A549 treated with CpdA at 1 μM for 4 hours (cell line): ENCODE results near the gene ZNF830. TPM values are rescaled to one million over a fixed set of nuclear protein-coding genes. Genes with fewer than 3 reads are reported as not detected.

Experiments used
- total RNA-seq: library from RNA; stranded (reverse); fragments of 200-300 nt; extraction: Qiagen RNA extraction; gene quantifications from 5 replicates; pipeline ENCODE4 v1.2.3, GENCODE V29; 2022; ENCODE audit warnings: low read depth

Gene ZNF830
- 14.4 to 19.1 TPM (median 14.9 TPM) in 5 replicates for total RNA-seq

DNA sequence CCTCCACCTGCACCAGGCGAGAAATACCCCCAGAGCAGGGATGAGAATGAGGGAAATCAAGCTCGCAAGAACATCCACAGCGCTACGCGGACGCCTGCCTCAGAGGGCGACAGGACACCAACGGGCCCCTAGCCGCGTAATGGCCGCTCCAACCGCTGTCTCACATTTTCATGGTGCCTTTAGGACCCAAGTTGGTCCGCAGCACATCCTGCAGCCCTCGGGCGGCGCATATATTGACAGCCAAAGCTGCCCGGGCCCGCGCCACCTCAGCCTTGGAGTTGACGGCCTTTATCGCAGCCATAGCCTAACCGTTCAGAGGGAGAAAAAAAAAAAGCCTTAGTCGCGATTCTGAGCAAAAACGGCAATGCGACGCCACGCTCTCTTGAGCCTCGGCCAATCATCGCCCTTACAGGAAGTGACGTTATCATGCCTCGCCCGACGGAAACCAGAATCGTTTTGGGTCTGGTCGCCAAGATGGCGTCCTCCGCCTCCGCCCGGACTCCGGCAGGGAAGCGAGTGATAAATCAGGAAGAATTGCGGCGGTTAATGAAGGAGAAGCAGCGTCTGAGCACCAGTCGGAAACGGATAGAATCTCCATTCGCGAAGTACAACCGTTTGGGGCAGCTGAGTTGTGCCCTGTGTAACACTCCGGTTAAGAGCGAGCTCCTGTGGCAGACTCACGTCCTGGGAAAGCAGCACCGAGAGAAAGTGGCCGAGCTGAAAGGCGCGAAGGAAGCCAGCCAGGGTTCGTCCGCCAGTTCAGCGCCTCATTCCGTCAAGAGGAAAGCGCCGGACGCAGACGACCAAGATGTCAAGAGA is at the start of gene ZNF830, which contains the start of gene CCT6B:
Gene ZNF830 (plus strand): TSS at position 448 of the 819 bp plus-strand sequence. CDS start 27 bp downstream, at position 475.
Gene CCT6B (minus strand): TSS at position 368 of the 819 bp plus-strand sequence. CDS start 67 bp downstream, at position 301.

DNA sequence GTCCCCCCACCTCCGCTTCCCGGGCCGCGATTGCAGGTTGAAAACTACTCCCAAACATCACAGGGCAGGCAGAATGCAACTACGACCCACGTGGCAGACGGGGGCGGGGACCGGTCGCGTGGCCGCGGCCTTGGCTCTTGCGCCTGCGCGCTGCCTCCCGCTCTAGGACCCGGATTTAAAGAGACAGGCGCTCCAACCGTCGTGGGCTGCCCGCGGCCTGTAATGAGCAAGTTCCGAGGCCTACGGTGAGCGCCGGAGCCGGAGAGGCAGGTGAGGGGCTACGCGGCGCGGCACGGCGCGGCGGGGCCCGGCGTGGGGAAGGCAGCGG is 19.0 kb downstream of the ZNF830 start, which contains the start of gene LIG3:
Gene LIG3 (plus strand): TSS at position 160 of the 328 bp plus-strand sequence. CDS start 2,494 bp downstream, outside the sequence.

Other genes starting within 250 kb of the ZNF830 start
- 0.85 to 1.6 TPM (median 1.2 TPM) in 5 replicates for gene CCT6B, start 80 bp upstream of the ZNF830 start, total RNA-seq
- gene LIG3, start 19.0 kb downstream of the ZNF830 start, total RNA-seq, result 16.2 to 22.3 TPM (median 22.1 TPM) in 5 replicates
- 42.8 to 57.1 TPM (median 50.9 TPM) in 5 replicates for gene RFFL, start 102.2 kb downstream of the ZNF830 start, total RNA-seq
- 22.6 to 32.7 TPM (median 26.8 TPM) in 5 replicates for gene RAD51D, start 158.3 kb downstream of the ZNF830 start, total RNA-seq
- gene FNDC8, start 160.1 kb downstream of the ZNF830 start, total RNA-seq, result not detected in 5 replicates
- gene NLE1, start 180.8 kb downstream of the ZNF830 start, total RNA-seq, result 36.0 to 40.6 TPM (median 36.3 TPM) in 5 replicates
- gene UNC45B, start 186.3 kb downstream of the ZNF830 start, total RNA-seq, result not detected in 5 replicates
- gene SLC35G3, start 232.9 kb downstream of the ZNF830 start, total RNA-seq, result not detected in 5 replicates